PFSK-1 (cell line): Measurements from ENCODE around the gene PLAGL2.

Experiments
- POLR2AphosphoS5 ChIP-seq: IDR thresholded peaks from 2 replicates; pipeline ENCODE4 v1.6.1; 2012; ENCODE audit warnings: low read depth, mild to moderate bottlenecking, control low read depth, low read length, moderate library complexity
- REST ChIP-seq, 2 experiments: IDR thresholded peaks; 2 replicates each; pipeline versions ENCODE4 v1.6.1 to v1.8.0; 2011 to 2012; ENCODE audit warnings: low read depth in 2 of 2, low read length in 2 of 2, control low read depth in 1 of 2, inconsistent platforms in 1 of 2, mild to moderate bottlenecking in 1 of 2, moderate library complexity in 1 of 2; ENCODE audit not compliant: insufficient read depth in 1 of 2
- TAF1 ChIP-seq: IDR thresholded peaks from 2 replicates; pipeline ENCODE4 v1.6.1; 2012; ENCODE audit warnings: low read length, control low read depth, borderline replicate concordance; ENCODE audit not compliant: insufficient read depth

DNA sequence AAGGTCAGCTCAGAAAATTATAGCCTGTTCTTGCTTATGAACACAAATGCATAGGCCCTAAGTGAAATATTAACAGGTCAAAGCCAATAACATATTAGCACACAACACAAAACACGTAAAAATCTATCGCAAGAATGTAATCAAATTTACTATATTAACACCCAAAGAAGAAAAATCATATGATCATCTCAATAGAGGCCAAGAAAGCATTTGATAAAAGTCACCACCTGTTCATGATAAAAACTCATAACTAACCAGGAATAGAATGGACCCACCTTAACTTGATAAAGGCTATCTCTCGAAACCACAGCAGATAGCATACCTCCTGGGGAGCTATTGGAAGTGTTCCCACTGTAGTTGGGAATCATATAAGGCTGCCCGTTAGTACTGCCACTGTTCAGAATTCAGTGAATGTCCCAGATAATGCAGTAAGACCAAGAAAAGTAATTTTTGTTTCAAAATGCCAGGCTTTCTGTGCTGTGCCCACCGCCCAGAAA is 21.8 kb upstream of the PLAGL2 start:
- no peak for TF ChIP-seq TAF1
- no peak for TF ChIP-seq POLR2AphosphoS5
- TF ChIP-seq REST (IDR thresholded peaks at IDR 0.05; ENCODE audit: insufficient read depth in 1 of 2, low read depth in 2 of 2, low read length in 2 of 2): no peak
